K562 (cell line): ENCODE data around the gene DUSP16. TPM values are rescaled to one million over a fixed set of nuclear protein-coding genes. Genes with fewer than 3 reads are reported as not detected.

Experiments used
- ATAC-seq: fragments of 200-7000 bp; cut with Tn5 transposase; 3 replicates; pipeline ENCODE4 v1.9.1; 2020; ENCODE audit warnings: moderate library complexity
- BruUV-seq: library from RNA; stranded (reverse); fragments of 400-500 nt; replicated peaks from 2 replicates; lab custom pipeline; 2021; lab: Mats Ljungman, UMichigan
- CTCF ChIA-PET: fragments of 300-600 bp; formaldehyde crosslinking; extraction: SDS; loops from one replicate; lab custom pipeline; 2021; ENCODE audit warnings: low intra/inter-chr PET ratio; lab: Yijun Ruan, JAX
- POLR2A ChIA-PET: fragments of 300-600, 350-650 bp; sonication (Branson Sonifier 250); formaldehyde crosslinking; extraction: SDS; loops from one replicate; lab custom pipeline; 2021; ENCODE audit warnings: antibody characterized with exemption, inconsistent platforms; lab: Yijun Ruan, JAX
- DNase-seq, 4 experiments: peaks; one replicate each; pipeline versions ENCODE4 v3.0.0 to v3.0.0-alpha.2; 2011 to 2018; ENCODE audit warnings: low spot score in 3 of 4, mixed read lengths in 3 of 4; ENCODE audit errors: extremely low read depth in 1 of 4
- FAIRE-seq: peaks from 2 replicates; lab custom pipeline; 2011; peaks lifted over from hg19 to GRCh38; lab: Jason Lieb, UNC
- H2AFZ ChIP-seq: 2 replicates; pipeline ENCODE4 v1.6.0; 2011; ENCODE audit warnings: low read depth, low read length, control low read depth, inconsistent platforms
- H3K27ac ChIP-seq: fragments of 200-600 bp; 3 replicates; pipeline ENCODE4 v1.8.0; 2011; ENCODE audit warnings: low read depth, mild to moderate bottlenecking, control low read depth, inconsistent platforms, low read length, moderate library complexity, mixed read lengths; ENCODE audit errors: extremely low read depth
- H3K27me3 ChIP-seq, 2 experiments: fragments of 300-600 bp in 1 of 2; 2 replicates in 1 of 2; 3 replicates in 1 of 2; pipeline versions ENCODE4 v1.6.0 to v1.8.0; 2011; ENCODE audit warnings: inconsistent platforms in 2 of 2, low read length in 2 of 2, mild to moderate bottlenecking in 1 of 2, mixed read lengths in 1 of 2, moderate library complexity in 1 of 2; ENCODE audit not compliant: control insufficient read depth in 2 of 2, insufficient read depth in 2 of 2
- H3K36me3 ChIP-seq: fragments of 300-600 bp; 3 replicates; pipeline ENCODE4 v1.8.0; 2011; ENCODE audit warnings: mild to moderate bottlenecking, low read length, inconsistent platforms; ENCODE audit not compliant: control insufficient read depth, insufficient read depth
- H3K4me1 ChIP-seq, 2 experiments: fragments of 200-600 bp in 1 of 2; replicated peaks in 1 of 2; 2 replicates in 1 of 2; 3 replicates in 1 of 2; pipeline versions ENCODE4 v1.5.1 to v1.8.0; 2011; ENCODE audit warnings: inconsistent platforms in 2 of 2, low read length in 2 of 2, mild to moderate bottlenecking in 1 of 2, mixed read lengths in 1 of 2, moderate library complexity in 1 of 2; ENCODE audit not compliant: control insufficient read depth in 2 of 2, insufficient read depth in 2 of 2
- H3K4me2 ChIP-seq: 2 replicates; pipeline ENCODE4 v1.6.1; 2011; ENCODE audit warnings: low read length, control low read depth, inconsistent platforms, mixed read lengths; ENCODE audit not compliant: insufficient read depth
- H3K4me3 ChIP-seq: fragments of 200-600 bp; sonication (generic), shearing (Covaris generic); 2 replicates; pipeline ENCODE4 v1.5.1; 2016; ENCODE audit warnings: control low read depth, inconsistent platforms
- H3K79me2 ChIP-seq: fragments of 200-600 bp; 3 replicates; pipeline ENCODE4 v1.8.0; 2011; ENCODE audit warnings: low read length, inconsistent platforms; ENCODE audit not compliant: control insufficient read depth, insufficient read depth
- H3K9ac ChIP-seq, 2 experiments: 2 replicates each; pipeline versions ENCODE4 v1.6.0 to v1.6.1; 2011; ENCODE audit warnings: low read depth in 2 of 2, low read length in 2 of 2, control low read depth in 1 of 2, inconsistent platforms in 1 of 2, mild to moderate bottlenecking in 1 of 2, mixed read lengths in 1 of 2; ENCODE audit not compliant: insufficient read depth in 1 of 2
- H3K9me1 ChIP-seq: one replicate; pipeline ENCODE4 v1.6.0; 2011; ENCODE audit warnings: inconsistent platforms, mild to moderate bottlenecking, low read length, moderate library complexity; ENCODE audit not compliant: control insufficient read depth, insufficient read depth
- H3K9me3 ChIP-seq: replicated peaks from 2 replicates; pipeline ENCODE4 v1.5.1; 2011; ENCODE audit warnings: low read depth, low read length, inconsistent platforms; ENCODE audit not compliant: control insufficient read depth, insufficient read depth
- H4K20me1 ChIP-seq: replicated peaks from 2 replicates; pipeline ENCODE4 v1.6.1; 2011; ENCODE audit warnings: low read length, inconsistent platforms, mixed read lengths; ENCODE audit not compliant: control insufficient read depth, insufficient read depth
- GABPB2 ChIP-seq: fragments of 250-450 bp; sonication (Bioruptor Pico); conservative IDR thresholded peaks from 2 replicates; pipeline ENCODE4 v1.5.1; 2021; ENCODE audit warnings: mild to moderate bottlenecking
- KDM4B ChIP-seq, 2 experiments: fragments of 450-650 bp in 1 of 2; sonication (generic) in 1 of 2; IDR thresholded peaks; 2 replicates each; pipeline ENCODE4 v1.6.1; 2016 to 2017; ENCODE audit warnings: borderline replicate concordance in 2 of 2, antibody characterized with exemption in 1 of 2, low read depth in 1 of 2, mild to moderate bottlenecking in 1 of 2
- L3MBTL2 ChIP-seq: fragments of 450-650 bp; IDR thresholded peaks from 2 replicates; pipeline ENCODE4 v1.6.1; 2016; ENCODE audit warnings: mild to moderate bottlenecking, moderate library complexity
- RCOR1 ChIP-seq, 2 experiments: IDR thresholded peaks; 2 replicates each; pipeline ENCODE4 v1.6.1; 2012; ENCODE audit warnings: low read depth in 2 of 2, low read length in 2 of 2, borderline replicate concordance in 1 of 2, improper control_type of control experiment in 1 of 2
- RHOXF2B ChIP-seq: fragments of 250-450 bp; sonication (Bioruptor Pico); conservative IDR thresholded peaks from 2 replicates; pipeline ENCODE4 v1.5.1; 2021
- SAFB ChIP-seq: fragments of 200-400 bp; formaldehyde crosslinking; IDR thresholded peaks from 2 replicates; pipeline ENCODE4 v1.6.1; 2017; ENCODE audit warnings: low read depth, low read length, borderline replicate concordance
- SMARCA5 ChIP-seq: fragments of 450-650 bp; IDR thresholded peaks from 2 replicates; pipeline ENCODE4 v1.6.1; 2016
- TFAM ChIP-seq: fragments of 250-450 bp; sonication (Bioruptor Pico); conservative IDR thresholded peaks from 2 replicates; pipeline ENCODE4 v1.5.0; 2021; ENCODE audit warnings: mild to moderate bottlenecking, moderate library complexity
- TGIF2 ChIP-seq: sonication (generic); formaldehyde crosslinking; IDR thresholded peaks from 2 replicates; pipeline ENCODE4 v1.8.1; 2022; ENCODE audit warnings: mild to moderate bottlenecking, missing genetic modification reagents, moderate library complexity
- THAP12 ChIP-seq: fragments of 250-450 bp; sonication (Bioruptor Pico); IDR thresholded peaks from 2 replicates; pipeline ENCODE4 v1.9.0; 2021; ENCODE audit warnings: mild to moderate bottlenecking, inconsistent platforms
- ZNF121 ChIP-seq: sonication (generic); formaldehyde crosslinking; conservative IDR thresholded peaks from 2 replicates; pipeline ENCODE4 v1.8.0; 2022; ENCODE audit warnings: missing genetic modification reagents
- WGBS: fragments of 100-300 bp; shearing (Covaris generic); methylation state at CpG from one replicate; pipeline ENCODE4 v1.1.6; 2016; ENCODE audit warnings: low coverage, mixed read lengths; ENCODE audit not compliant: insufficient coverage; ENCODE audit errors: missing lambda C conversion rate; 5-methylcytosine and 5-hydroxymethylcytosine counted together
- in situ Hi-C: fragments of 300-500 bp; cut with MboI; formaldehyde crosslinking; loops from 4 replicates; pipeline ENCODE4 v1.15.0; 2018; ENCODE audit warnings: inconsistent platforms, mixed read lengths
- intact Hi-C: fragments of 100-400 bp; cut with micrococcal nuclease; formaldehyde crosslinking; loops from 2 replicates; pipeline ENCODE4 v1.14.2; 2022
- polyA plus RNA-seq, 8 experiments: library from polyadenylated mRNA; depleted of rRNA in 4 of 8; stranded (reverse) in 5 of 8; unstranded in 3 of 8; fragments of >200 nt; fragmentation: Nextera tagmentation in 2 of 8; fragmentation: Illumina TruSeq in 1 of 8; extraction: Ambion mirVana in 2 of 8; extraction: Trizol in 1 of 8; gene quantifications; 2 replicates each; pipeline versions ENCODE4 v1.2.1 to v1.2.3, GENCODE V29; 2011 to 2014; ENCODE audit warnings: inconsistent platforms in 1 of 8, missing spikeins in 1 of 8
- total RNA-seq, 7 experiments: library from RNA; depleted of rRNA in 6 of 7; stranded (reverse); fragments of >200 nt in 6 of 7; fragmentation: Illumina TruSeq in 2 of 7; extraction: Trizol in 2 of 7; gene quantifications; 2 replicates each; pipeline versions ENCODE4 v1.2.1 to v1.2.3, GENCODE V29; 2011 to 2021; ENCODE audit warnings: low replicate concordance in 1 of 7
- TF ChIP-seq, protein P1 (sequence below), 2 experiments: fragments of 450-650 bp in 1 of 2; sonication (generic) in 1 of 2; formaldehyde crosslinking in 1 of 2; IDR thresholded peaks; 2 replicates each; pipeline versions ENCODE4 v1.7.1 to v1.9.0; 2016 to 2022; ENCODE audit warnings: inconsistent platforms in 1 of 2, mild to moderate bottlenecking in 1 of 2, missing genetic modification reagents in 1 of 2

The DUSP16 gene
- total and polyA plus RNA-seq, 9 of the 15 experiments (the other 6 are each of a cell fraction or from before 2014, with no cell fraction given), result 0.70 to 12.3 (median 5.7) TPM

DNA sequence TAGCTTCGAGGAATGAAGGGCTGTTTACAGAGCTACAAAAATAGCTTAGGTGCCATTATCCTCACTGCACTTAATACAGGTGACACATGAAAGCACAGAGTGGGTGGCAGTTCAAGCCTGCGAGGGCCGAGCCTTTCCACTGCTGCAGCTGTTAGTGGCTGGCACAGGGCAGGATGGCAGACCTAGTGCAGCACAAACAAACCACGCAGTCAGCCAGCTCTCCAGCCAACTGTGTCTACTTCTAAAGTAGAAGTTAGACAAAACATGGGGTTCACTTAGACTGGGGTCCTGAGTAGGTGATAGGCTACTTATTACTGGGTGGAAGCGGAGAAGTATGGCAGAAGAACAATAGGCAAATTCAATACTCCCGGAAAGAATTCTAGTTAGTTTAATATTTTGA lies 95.4 kb downstream of the DUSP16 start:
- Histone ChIP-seq H3K27ac (no peak overlapping the region), H3K9me1 (no peaks in the 10 kb centered on the region), H3K4me1 (peaks cover 0 to 8% of the 10 kb centered on the region in 2 experiments; a peak in 3 of 5 replicates), H3K4me2 (no peak overlapping the region), H3K79me2 (no peaks in the 10 kb centered on the region), H4K20me1 (0 out of 2 replicates have a peak, but pooled peaks cover 7% of the 10 kb centered on the region), H3K27me3 (no peaks in the 10 kb centered on the region), H2AFZ (no peak overlapping the region), H3K9me3 (no peaks in the 10 kb centered on the region), H3K9ac (no peak overlapping the region), H3K36me3 (peaks cover 4% of the 10 kb centered on the region; the same call in 1 of the 3 replicates), H3K4me3 (no peak overlapping the region)
- no TSS peak for BruUV-seq
- 93% methylated on average over 6 of the region's 6 CpGs for WGBS
- DNase-seq (no peak), ATAC-seq (no peak), FAIRE-seq (no peak)
- ChIA-PET POLR2A (interaction anchor here (0.6 kb wide), 1 partner anchor 22 kb away, joined by 3 read pairs; no protein-coding TSS in a partner anchor), CTCF (no interaction called here)
- intact Hi-C loops, result no loop called here
- in situ Hi-C loops, result no loop called here
- TF ChIP-seq THAP12 (CRISPR knock-in tag), result no peak
- TF ChIP-seq SAFB, result no peak
- TF ChIP-seq L3MBTL2, result no peak
- TF ChIP-seq, protein P1, sequence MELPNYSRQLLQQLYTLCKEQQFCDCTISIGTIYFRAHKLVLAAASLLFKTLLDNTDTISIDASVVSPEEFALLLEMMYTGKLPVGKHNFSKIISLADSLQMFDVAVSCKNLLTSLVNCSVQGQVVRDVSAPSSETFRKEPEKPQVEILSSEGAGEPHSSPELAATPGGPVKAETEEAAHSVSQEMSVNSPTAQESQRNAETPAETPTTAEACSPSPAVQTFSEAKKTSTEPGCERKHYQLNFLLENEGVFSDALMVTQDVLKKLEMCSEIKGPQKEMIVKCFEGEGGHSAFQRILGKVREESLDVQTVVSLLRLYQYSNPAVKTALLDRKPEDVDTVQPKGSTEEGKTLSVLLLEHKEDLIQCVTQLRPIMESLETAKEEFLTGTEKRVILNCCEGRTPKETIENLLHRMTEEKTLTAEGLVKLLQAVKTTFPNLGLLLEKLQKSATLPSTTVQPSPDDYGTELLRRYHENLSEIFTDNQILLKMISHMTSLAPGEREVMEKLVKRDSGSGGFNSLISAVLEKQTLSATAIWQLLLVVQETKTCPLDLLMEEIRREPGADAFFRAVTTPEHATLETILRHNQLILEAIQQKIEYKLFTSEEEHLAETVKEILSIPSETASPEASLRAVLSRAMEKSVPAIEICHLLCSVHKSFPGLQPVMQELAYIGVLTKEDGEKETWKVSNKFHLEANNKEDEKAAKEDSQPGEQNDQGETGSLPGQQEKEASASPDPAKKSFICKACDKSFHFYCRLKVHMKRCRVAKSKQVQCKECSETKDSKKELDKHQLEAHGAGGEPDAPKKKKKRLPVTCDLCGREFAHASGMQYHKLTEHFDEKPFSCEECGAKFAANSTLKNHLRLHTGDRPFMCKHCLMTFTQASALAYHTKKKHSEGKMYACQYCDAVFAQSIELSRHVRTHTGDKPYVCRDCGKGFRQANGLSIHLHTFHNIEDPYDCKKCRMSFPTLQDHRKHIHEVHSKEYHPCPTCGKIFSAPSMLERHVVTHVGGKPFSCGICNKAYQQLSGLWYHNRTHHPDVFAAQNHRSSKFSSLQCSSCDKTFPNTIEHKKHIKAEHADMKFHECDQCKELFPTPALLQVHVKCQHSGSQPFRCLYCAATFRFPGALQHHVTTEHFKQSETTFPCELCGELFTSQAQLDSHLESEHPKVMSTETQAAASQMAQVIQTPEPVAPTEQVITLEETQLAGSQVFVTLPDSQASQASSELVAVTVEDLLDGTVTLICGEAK (IDR thresholded peaks at IDR 0.05), result no peak
- TF ChIP-seq, protein P1 (CRISPR knock-in tag; IDR thresholded peaks at IDR 0.05), result no peak
- no peak for TF ChIP-seq ZNF121 (CRISPR knock-in tag)
- no peak for TF ChIP-seq RCOR1 (IDR thresholded peaks at IDR 0.05; ENCODE audit: borderline replicate concordance in 1 of 2, low read depth in 2 of 2, low read length in 2 of 2)
- TF ChIP-seq KDM4B (IDR thresholded peaks at IDR 0.05; ENCODE audit: borderline replicate concordance in 2 of 2, low read depth in 1 of 2), result no peak
- TF ChIP-seq RHOXF2B (CRISPR knock-in tag), result no peak
- no peak for TF ChIP-seq TGIF2 (CRISPR knock-in tag)
- no peak for TF ChIP-seq TFAM (CRISPR knock-in tag)
- TF ChIP-seq GABPB2 (CRISPR knock-in tag), result no peak
- TF ChIP-seq SMARCA5, result no peak
